DMS 273 (cell line): Measurements from ENCODE around the gene NFIL3.
A peak's percentile ranks its signal among the peaks of the same experiment; 100 is the strongest.

Experiments used
- DNase-seq: peaks from one replicate; lab custom pipeline; 2025; ENCODE audit not compliant: unreplicated experiment; lab: John Stamatoyannopoulos, UW

The NFIL3 gene

DNA sequence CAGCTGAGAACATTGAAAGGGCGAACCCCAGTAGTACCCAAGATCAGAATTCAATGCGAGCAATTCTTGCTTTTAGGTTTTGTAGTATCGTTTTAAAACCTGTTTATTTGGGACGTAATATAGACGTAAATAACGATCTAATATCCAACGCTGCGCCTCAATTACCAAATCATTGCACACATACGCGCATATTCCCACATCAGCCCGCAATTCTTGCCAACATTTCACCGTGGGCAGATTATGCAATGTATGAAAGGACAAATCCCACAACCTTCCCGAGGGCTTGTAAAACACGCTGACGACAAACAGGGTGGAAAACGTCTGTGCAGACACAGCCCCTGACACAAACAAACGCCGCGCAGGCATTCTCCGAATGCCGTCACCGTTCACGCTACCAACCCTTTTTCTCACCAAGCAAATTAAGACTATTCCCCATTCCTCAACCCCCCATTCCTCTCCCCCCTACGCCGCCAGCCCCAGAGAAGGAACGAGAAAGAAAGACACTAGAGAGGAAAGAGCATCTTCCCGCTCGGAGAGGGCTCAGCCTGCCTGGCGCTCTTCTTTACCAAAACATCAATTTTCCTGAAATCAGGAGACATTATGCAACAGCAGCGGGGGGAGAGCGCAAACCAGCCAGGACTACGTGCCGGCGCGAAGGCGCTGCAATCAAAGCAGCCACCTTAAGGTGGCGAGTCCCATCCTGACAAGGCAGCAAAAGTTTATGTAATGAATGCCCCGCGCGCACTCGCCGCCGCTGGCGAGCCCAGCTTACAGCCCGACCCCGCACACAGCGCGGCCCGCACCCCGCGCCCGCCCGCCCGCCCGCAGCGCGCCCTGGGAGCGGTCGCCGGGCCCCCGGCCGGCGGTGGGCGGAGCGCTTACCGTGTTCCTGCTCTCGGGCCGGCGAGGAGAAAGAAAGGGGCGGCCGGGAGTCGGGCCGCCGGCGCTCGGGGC, 597 bp downstream of the NFIL3 start:
- DNase-seq: peak; percentile 82

GRCh38 chr9:91421971-91422757, 1.5 kb downstream of the NFIL3 start:
- DNase-seq: peak; percentile 38

DNA sequence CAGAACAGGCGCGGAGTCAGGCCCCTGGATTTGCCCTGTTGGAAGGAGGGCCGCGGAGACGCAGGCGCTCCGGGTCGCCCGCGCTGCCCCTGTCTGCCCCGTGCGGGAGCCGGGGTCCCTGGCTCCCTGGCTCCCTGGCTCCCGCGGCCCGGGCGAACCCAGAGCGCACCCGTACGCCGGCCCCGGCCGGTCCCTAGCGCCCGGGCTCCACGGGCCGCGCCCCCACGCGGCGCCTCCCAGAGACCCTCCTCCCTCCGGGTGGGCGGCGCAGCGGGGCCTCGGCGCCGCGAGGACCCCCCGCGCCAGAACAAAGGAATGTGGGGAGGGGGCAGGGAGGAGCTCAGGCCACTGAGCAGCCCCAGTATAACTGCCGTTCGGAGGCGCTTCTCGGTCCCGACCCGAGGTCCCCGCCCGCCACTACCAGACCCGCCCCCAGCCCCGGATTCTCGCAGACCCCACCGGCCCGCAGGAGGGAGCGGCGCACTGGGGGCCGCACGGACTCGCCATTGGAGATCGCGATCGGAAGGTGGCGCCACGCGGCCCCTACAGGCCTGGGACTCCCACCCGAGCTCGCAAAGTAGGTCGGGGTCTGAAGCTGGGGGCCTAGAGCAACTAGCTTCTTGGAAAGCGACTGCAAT, 2.4 kb downstream of the NFIL3 start:
- peak; percentile 53 for DNase-seq

DNA sequence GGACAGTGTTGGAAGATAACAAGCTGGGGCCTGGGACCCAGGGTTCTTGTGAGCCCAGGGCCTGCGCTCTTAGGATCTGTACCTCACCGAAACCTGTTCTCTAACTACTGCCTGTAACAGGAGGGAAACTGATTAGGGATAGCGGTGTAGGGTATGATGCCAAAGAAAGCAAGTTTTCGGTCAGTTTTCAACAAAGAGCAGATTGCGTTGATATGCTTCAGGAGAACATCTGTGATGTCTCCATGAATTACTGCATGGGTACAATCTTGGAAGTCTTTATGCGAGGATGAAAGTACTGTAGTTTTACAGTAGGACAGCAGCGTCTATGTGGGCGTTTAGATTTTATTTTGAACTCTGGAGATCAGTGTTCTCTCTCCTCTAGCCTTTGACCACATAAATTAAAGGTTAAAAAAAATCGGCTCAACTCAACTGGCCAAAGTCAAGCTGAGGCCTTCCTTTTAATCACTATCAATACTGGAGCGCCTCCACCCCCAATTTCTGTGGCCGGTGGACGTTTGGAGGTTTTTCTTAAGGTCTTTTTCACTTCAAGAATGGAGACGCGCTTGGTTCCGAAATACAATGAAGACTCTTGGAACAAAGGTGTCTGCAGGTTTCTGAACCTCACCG, 3.0 kb downstream of the NFIL3 start:
- DNase-seq: peak; percentile 61

- DNase-seq: peak; percentile 17
Measured at GRCh38 chr9:91419222-91420191, 4.1 kb downstream of the NFIL3 start.

- no peak for DNase-seq
Measured at GRCh38 chr9:91418215-91418610, 5.4 kb downstream of the NFIL3 start.

GRCh38 chr9:91417602-91418214, 5.9 kb downstream of the NFIL3 start:
- peak; percentile 37 for DNase-seq

- no peak for DNase-seq
Measured at GRCh38 chr9:91416096-91416712, 7.4 kb downstream of the NFIL3 start.

DNA sequence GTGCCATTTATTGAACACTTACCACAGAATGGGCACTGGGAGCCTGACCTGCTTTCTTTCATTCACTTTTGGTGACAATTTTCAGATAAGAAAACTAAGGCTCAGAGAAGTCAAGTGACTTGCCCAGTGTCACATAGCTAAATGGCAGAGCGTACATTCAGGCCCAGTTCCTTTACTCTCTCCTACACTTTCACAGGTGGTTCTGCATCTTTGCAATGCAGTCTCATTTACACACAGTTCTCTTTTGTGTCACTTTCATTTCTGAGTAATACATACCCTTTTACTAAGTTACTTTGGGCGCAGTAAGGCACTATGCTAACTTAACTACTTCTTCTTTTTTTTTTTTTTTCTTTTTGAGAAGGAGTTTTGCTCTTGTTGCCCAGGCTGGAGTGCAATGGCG, 8.3 kb downstream of the NFIL3 start:
- DNase-seq: no peak

GRCh38 chr9:91412941-91413340, 10.7 kb downstream of the NFIL3 start:
- DNase-seq: no peak

GRCh38 chr9:91411096-91411771, 12.4 kb downstream of the NFIL3 start:
- no peak for DNase-seq

DNA sequence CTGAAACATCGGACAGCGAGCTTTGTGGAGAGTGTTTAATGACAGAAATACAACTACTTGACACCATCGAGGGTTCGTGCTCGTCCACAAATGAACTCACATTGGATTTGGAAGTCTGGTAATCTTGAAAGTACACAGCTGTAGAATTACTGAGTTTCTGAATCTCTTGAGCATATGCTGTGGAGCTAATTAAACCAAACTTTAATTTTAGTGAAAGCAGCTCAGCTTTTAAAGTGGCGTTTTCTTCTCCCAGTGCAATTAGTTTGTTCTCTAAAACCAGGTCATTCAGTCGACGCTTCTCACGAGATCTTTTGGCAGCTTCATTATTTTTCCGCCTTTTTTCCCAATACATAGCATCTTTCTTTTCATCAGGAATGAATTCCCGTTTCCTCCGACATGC, 13.5 kb downstream of the NFIL3 start:
- no peak for DNase-seq

DNA sequence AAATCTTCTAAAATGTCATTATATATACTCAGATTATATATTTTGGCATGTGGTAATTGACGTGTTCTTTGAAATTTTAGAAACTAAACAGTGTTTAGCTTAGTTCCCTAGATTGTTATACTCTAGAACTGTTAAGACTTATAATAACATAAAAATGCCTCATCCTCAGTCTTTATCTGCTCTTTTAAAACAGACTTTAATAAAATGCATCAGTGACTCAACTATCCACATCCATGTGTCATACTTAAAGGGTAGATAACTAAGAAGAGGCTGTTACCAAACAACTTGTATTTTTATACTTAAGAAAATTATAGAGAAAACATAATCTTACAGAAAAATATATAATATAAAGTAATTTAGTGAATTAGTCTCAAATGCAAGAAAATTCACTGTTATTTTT, 15.2 kb downstream of the NFIL3 start:
- no peak for DNase-seq

- no peak for DNase-seq
Measured at GRCh38 chr9:91407580-91408318, 15.9 kb downstream of the NFIL3 start.

DNA sequence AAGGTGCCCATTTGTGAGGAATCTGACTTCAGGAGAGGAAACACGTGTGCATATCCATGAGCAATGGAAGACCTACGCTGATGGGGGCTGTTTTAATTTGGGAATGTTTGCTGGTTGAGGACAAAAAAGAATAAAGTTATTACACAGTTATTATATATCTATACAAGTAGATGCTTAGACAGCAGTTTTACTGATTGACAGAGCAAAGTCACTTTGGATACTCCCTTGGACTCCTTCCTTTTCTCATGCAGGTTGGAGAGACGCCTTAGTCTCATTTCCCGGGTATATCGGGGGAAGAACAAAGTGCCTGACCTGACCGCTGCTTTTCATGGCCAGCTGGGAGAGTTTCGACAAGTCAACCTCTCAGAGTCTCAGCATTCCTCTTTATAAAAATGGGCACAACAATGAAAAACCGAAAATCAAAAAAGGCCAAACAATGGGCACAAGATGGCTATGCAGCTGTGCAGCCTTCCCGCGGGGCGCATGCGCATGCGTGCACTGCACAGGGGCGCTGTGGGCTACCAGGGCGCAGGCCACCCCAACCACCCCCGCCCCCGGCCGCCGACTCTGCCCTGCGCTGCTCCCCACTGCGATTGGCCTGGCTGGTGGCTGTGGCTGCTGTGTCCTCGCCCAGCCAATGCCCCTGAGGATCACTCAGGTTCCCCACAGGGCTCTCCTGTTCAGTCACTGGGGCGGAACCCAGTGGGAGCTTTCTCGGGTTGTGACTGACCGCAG, 18.1 kb downstream of the NFIL3 start:
- DNase-seq: no peak

GRCh38 chr9:91403665-91404543, 19.7 kb downstream of the NFIL3 start:
- no peak for DNase-seq
